Kasumi-1 (cell line): ENCODE results near the gene CYSTM1.
A peak's percentile ranks its signal among the peaks of the same experiment; 100 is the strongest.
"Not testable (repeated sequence)": the region's sequence is repeated elsewhere in the genome, so short reads cannot be mapped to it uniquely, and the experiment has no call there.

Source experiments
- DNase-seq, 2 experiments: peaks; one replicate each; lab custom pipeline; 2025; lab: John Stamatoyannopoulos, UW

The CYSTM1 gene

DNA sequence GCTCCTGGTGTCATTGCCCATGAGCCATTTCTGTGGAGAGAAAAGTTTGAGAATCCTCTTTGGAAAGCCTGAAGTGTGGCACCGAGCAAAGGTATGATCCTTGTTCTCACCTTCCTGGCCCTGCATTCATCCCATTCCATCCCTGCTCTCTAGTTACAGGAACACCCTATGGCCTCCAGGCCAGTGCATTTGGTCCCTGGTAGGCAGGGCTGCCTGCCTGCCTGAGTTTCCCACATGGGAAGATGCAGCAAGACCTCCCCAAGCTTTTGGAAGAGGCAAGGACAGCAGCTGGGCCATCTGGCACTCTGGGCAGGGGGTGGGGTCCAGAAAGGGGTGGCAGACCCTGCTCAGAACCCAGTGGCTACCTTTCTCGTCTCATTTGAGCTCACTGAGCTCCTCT, 24.8 kb upstream of the CYSTM1 start:
- DNase-seq, result no peak

DNA sequence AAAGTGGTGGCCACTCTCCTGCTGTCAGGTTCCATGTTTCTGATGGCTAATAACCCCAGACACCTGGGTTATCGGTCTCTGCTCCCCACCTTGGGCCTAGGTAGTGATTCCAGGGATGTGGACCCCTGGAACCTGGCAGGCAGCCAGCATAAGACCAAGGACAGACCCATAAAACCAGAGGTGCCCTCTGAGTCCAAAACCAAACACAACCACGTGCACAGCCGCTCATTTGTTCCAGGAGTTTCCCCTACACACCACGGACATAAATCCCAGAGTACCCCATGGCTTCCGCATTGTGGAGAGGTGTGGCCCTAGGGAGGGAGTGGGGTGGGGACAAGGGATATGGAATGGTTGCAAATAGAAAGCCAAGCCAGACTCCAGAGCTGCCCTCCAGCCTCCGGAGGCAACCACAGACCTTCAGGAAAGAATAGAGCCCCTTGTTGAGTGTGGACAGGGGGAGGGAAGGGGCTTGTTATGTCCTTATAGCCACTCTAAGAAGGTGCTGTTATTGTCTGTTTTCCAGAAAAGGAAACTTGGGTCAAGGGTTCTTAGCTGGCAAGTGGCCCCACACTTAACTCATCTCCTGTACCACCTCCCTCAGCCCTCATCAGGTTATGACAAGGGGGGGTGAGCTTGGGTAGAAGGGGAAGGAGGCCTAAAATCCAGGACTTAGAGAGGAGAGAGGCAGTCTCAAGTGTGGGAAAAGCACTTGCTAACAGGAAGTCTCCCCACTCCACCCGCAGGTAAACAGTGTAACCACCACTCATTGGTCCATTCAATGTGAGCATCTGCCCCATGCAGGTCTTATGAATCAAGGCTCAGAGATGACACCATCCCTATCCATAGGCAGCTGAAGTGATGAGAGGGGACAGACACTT, 23.6 kb upstream of the CYSTM1 start:
- DNase-seq, result no peak

DNA sequence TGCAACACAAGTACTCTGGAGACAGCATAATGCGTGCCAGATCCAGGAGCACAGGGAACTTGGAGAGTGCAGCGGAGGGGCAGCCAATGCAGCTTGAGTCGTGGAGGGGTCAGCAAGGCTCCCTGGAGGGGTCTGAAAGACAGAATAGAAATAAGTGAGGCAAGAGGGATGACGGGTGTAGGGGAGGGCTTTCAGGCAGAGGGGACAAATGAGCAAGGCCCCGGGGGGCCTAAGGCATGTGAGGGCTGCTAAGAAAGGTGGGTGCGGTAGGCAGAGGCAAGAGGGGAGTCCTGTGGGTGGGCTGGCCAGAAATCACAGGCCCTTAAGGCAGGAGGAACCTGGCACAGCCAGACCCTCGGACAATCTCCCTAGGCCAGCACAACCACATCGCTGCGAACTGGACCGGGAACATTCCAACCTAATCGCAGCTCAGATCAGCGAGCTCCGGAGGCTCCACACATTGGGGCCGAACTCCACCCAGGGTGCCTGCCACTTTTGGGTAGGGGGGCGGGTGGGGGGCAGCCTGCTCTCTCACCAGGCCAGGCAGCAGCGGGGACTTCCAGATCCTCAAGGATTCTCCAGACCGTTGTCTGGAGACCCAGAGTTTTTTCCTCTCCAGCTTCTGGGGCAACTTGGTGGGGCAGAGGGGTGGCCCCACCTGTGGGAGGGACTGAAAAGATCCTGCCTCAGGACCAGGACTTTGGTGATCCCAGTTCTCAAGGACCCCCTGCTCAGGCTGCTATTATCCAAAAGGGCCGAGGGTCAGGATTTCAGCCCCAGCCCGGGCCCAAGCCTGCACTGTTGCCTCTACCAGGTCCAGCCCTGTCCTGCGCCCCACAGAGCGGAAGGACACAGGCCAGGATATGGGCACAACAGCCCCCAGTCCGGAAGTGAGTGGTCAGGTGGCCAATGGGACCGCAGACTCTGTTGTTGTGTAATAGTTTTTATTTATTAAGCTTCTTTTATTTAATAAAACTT, 22.7 kb upstream of the CYSTM1 start:
- DNase-seq, result no peak

DNA sequence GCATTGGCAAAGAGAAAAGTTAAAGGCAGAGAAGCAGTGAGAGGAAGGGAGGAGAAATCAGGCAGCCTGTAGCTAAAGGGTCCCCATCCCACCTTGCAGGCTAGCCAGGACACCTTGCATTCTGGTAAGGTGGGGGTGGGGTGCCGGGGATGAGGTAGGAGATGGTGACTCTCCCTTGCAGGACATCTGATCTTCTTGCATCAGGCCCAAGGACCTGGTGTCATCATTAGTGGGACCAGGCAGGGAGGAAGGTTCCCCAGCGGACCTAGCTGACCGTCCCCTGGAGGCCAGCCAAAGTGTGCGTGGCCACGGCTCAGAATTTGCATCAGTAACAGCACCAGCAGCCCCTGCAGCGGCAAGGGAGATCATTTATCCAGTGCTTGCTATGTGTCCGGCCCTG, 21.7 kb upstream of the CYSTM1 start:
- no peak for DNase-seq

DNA sequence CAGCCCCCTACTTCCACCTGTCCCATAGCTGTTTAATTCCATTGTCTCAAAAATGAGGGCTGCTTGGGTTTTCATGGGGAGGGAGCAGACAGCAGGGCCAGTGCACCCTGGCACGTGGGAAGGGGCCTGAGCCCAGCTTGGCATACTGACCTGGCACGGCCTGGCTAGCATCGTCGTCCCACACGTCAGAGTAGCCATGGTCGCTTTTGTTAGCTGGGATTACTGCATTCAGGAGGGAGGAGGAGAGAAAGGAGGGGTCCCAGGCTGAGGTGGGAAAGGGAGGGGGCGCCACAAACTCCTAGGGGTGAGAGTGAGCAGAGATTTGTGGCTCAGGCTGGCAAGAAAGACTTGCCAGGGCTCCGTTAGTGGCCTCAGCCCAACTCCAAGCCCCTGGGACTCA, 21.1 kb upstream of the CYSTM1 start:
- DNase-seq, result no peak

DNA sequence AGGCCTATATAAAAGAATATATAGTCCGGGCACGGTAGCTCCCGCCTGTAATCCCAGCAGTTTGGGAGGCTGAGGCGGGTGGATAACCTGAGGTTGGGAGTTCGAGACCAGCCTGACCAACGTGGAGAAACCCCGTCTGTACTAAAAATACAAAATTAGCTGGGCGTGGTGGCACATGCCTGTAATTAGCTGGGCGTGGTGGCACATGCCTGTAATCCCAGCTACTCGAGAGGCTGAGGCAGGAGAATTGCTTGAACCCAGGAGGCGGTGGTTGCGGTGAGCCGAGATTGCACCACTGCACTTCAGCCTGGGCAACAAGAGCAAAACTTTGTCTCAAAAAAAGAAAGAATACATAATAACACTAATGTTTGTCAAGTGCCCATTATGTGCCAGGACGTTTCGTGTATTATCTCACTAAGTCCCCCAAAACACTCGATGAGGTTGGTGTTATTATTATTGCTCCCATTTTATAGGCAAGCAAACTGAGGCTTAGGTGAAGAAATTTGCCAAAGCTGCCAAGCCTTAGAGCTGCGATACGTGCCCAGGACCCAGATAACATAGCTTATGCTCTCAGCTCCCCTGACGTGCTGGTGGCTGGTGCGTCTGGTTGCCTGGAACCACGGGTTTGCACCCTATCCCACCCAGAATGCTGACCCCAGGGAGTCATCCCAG, 20.1 kb upstream of the CYSTM1 start:
- not testable (repeated sequence) for DNase-seq

DNA sequence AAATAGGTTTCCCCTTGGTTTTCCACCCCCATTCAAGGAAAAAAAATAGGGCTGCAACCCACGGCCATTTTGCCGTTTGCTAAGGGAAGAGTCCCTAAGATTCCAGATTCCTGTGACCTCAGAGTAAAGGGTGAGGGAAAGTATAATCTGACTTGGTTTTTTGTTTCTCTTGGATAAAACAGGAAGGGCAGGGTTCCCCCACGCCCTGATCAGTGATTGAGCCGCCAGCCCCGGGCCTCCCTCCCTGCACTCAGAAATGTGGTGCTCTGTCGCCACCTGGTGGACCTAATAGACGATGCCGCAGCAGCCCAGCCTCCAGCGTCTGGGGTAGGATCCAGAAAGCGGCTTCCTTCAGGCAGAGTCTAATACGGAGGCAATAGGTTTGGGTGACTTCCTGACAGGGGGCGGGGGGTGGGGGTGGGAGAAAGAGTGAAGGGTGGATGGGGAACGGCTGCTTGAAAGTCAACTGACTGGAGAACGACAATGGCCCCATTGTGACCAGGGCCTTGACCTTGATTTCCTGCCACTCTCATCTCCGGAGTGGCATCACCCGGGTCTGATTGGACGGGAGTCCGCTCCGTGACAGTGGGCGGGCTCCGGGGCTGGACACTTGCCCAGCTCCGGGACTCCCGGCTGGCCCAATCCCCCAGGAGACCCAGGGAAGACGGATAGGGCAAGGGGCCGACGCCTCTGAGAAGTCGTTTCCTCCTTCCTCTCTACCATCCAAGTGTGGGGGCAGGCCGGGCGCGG, 17.8 kb upstream of the CYSTM1 start:
- DNase-seq, result peak; percentile 65 to 81

DNA sequence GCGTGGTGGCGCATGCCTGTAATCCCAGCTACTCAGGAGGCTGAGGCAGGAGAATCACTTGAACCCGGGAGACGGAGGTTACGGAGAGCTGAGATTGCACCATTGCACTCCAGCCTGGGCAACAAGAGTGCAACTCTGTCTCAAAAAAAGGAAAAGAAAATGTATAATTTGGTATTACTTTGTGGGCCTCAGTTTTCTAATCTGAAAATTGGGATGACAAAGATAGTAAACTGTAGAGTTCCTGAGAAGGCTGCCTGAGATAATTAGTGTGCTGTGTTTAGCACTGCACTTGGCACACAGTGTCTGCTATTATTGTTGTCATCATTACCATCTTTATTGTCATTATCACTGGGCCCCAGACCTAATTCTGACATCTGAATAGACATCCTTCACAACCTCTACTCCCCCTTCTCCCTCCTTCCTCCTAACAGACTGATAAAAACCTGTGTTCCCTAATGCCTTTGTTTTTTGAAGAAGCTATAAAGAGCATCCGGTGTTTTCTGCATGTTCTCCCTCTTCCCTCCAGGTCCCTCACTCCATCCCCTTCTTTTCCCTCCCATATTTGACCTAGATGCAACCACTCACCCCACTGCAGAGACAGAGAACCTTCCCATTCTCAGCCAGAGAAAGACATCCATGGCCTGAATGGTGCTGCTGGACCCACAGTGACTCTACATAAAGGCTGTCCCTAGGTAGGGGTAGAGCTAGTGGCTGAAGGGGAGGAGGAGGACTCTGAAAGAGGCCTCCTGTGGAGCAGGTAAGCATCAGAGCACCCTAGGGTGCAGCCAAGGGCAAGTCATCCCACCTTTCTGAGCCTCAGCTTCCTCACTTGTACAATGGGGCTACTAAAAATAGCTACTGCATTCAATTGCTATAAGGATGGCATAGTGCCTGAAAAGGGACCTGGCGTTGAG, 15.7 kb upstream of the CYSTM1 start:
- no peak for DNase-seq

DNA sequence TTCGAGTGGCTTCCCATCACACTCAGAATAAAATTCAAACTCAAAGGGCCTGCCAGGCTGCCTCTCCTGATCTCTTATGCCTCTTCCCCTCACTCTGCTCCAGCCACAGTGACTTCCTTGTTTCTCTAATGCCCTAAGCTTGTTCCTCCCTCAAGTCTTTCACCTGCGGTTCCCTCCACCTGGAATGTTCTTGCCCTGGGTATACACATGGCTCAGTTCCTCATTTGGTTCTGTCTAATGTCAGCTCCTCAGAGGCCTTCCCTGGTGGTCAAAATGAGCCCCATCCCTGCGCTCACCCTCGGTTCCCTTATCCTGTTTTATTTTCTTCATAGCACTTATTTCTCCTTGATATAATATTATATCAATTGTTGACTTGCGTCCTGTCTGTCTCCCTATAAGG, 12.7 kb upstream of the CYSTM1 start:
- DNase-seq, result no peak

DNA sequence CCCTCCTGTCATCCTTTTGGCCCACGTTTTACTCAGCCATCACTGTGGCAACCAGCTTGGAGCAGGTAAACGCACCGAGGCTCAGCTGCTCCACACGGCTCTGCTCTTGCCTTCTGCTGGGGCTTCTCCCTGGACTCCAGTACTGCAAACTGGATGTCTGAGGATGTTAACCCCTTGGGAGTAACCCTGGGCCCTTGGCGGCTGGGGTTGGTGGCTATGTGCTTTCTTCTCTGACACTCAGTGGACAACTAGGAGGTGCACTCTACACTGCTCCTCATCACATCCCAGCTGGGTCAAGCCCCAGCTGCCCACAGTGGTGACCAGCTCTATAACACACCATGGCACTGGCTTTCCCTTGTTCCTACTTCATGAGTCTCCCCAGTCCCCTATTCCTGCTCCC, 12.2 kb upstream of the CYSTM1 start:
- no peak for DNase-seq

GRCh38 chr5:140165101-140165922, 9.7 kb upstream of the CYSTM1 start:
- DNase-seq, result no peak

DNA sequence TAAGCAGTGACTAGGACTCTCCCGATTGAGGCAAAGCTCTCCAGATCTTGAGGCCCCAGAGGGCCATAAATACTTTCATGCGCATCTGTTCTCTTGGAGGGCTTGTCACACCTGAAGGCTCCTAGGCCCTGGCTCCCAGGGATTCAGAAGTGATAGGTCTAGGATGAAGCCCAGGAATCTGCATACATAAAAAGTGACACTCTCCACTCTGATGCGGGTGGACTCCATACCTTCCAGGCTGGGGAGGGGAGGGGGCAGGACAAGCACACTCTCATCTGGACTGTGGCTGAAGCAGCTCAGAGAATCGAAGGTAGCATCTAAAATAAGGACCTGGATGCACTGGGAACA, 9.1 kb upstream of the CYSTM1 start:
- no peak for DNase-seq

DNA sequence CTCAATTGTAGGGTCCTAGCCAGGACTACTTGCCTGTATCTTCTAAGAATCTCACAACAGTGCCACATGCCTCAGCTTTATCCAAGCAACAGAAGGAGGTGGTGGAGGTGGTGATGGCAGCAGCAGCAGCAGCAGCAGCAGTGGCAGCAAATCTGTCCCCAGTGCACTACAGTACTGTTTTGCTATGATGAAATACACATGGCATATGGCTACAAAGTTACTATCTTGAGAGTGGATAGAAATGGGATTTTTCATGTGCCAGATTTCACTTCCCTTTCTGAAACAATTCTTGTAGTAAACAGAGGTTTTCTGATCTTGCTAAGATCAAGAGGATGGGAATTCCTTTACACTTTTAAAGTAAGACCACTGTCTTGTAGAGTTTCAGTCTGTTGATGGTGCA, 8.1 kb upstream of the CYSTM1 start:
- DNase-seq, result no peak

- DNase-seq, result no peak
Measured at GRCh38 chr5:140168371-140168770, 6.6 kb upstream of the CYSTM1 start.

DNA sequence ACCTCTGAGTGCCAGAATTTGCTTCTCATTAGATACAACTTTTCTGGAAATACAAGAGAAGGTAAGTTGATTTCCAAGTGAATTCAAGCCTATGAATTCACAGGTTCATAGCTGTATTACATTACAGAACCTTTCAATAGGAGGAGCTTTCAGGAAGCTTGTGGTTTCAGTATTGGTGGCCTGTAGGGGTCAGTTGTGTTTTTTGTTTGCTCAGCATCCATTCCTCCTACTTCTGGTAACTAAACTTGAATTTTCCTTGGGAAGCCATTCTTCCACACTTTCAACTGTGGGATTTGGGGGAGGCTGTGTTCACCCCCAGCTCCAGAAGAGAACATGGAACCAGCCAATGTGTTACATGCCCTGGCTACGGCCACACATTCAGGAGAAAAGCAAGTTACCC, 5.6 kb upstream of the CYSTM1 start:
- no peak for DNase-seq

GRCh38 chr5:140172483-140172882, 2.5 kb upstream of the CYSTM1 start:
- no peak for DNase-seq

- DNase-seq, result no peak
Measured at GRCh38 chr5:140174014-140174413, 974 bp upstream of the CYSTM1 start.

DNA sequence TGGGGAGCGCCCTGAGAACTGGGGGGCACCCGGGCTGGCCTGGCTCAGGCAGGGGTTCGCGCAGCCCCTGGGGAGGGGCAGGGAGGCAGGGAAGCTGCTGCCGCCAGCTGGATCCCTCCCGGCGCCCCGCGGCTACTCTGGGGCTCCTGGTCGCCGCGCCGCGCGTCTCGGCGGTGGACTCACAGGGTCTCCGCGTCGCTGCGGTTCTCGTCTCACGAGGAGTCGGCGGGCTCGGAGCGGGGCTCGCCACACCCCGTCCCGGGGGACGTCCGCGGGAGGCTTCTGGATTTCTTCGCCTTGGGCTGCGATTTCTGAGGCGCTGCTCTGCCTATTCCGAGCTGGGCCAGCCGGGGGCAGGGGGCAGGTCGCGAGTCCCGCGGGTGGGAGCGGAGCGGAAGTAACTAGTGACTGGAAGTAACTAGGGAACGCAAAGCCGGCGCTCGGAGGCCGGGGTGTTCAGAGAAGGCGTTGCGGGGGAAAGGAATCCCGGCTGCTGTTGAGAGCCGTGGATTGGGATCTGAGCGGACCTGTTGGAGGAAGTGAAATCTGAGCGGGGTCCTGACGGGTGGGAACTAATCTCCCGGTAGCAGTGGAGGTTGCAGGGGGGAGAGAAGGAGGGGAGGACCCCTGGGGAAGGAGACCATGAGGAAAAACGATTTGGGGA, 511 bp downstream of the CYSTM1 start:
- peak; percentile 64 to 67 for DNase-seq

DNA sequence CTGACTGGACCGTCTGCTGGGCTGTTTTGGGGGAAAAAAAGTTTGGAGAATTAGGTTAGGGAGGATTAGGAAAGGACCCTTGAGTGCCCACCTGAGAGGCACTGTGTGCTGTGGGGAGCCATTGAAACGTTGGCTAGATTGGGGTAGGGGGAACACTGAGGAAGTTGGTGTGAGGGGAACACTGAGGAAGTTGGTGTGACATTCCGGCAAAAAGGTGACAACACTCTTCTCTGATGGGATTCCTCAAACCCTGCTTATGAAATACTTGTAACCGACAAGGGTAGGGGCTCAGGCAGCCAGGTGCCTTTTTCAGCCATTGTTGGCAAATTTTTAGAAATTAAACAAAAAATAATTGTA, 1.0 kb downstream of the CYSTM1 start:
- DNase-seq, result no peak

DNA sequence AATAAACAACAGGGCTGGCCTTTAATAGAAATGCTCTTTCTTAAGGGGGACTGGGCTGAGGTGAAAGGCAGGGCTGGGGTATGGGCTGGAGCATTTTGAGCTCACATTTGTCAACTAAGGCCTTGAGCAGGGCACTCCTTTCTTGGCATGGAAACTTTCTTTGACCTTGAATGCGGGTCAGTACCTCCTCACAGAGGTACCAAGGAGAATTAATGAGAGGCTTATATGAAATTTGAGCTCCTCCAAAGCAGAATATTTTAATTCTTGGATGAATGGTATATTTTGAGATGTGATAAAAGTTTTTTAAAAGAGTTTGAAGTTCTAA, 3.1 kb downstream of the CYSTM1 start:
- no peak for DNase-seq
